H9 (cell line): ENCODE results near the gene NEUROD2. TPM values are rescaled to one million over a fixed set of nuclear protein-coding genes. Genes with fewer than 3 reads are reported as not detected.

Experiments
- DNase-seq: peaks from one replicate; pipeline ENCODE4 v3.0.0-alpha.2; 2017
- H2AFZ ChIP-seq: one replicate; pipeline ENCODE4 v1.6.1; 2013; ENCODE audit warnings: mild to moderate bottlenecking, low read length, control low read depth, moderate library complexity
- H2AK5ac ChIP-seq: 2 replicates; pipeline ENCODE4 v1.6.1; 2013; ENCODE audit warnings: low read length, control low read depth, mixed read lengths; ENCODE audit not compliant: insufficient read length
- H2BK120ac ChIP-seq: one replicate; pipeline ENCODE4 v1.6.1; 2013; ENCODE audit warnings: low read depth, mild to moderate bottlenecking, low read length, control low read depth, inconsistent platforms; ENCODE audit not compliant: poor library complexity, severe bottlenecking
- H2BK12ac ChIP-seq: 2 replicates; pipeline ENCODE4 v1.6.1; 2013; ENCODE audit warnings: low read length, control low read depth, mixed read lengths, low read depth; ENCODE audit not compliant: insufficient read length
- H2BK15ac ChIP-seq: 2 replicates; pipeline ENCODE4 v1.6.1; 2013; ENCODE audit warnings: low read depth, low read length, control low read depth
- H2BK20ac ChIP-seq: one replicate; pipeline ENCODE4 v1.6.1; 2013; ENCODE audit warnings: low read depth, mild to moderate bottlenecking, low read length, control low read depth, inconsistent platforms; ENCODE audit not compliant: poor library complexity, severe bottlenecking
- H2BK5ac ChIP-seq: 2 replicates; pipeline ENCODE4 v1.6.1; 2013; ENCODE audit warnings: low read length, control low read depth, mixed read lengths; ENCODE audit not compliant: insufficient read length
- H3K14ac ChIP-seq: 2 replicates; pipeline ENCODE4 v1.6.1; 2013; ENCODE audit warnings: low read length, control low read depth; ENCODE audit not compliant: insufficient read depth
- H3K18ac ChIP-seq: 2 replicates; pipeline ENCODE4 v1.6.1; 2013; ENCODE audit warnings: low read depth, mild to moderate bottlenecking, mixed read lengths, low read length, control low read depth; ENCODE audit not compliant: insufficient read length
- H3K23ac ChIP-seq: 2 replicates; pipeline ENCODE4 v1.6.1; 2013; ENCODE audit warnings: low read length, control low read depth, mixed read lengths, low read depth; ENCODE audit not compliant: insufficient read length
- H3K23me2 ChIP-seq: 2 replicates; pipeline ENCODE4 v1.6.1; 2013; ENCODE audit warnings: low read depth, mild to moderate bottlenecking, mixed read lengths, low read length, control low read depth; ENCODE audit not compliant: insufficient read length, poor library complexity, severe bottlenecking
- H3K27ac ChIP-seq: 2 replicates; pipeline ENCODE4 v1.5.1; 2013; ENCODE audit warnings: low read length, control low read depth, mixed read lengths, low read depth; ENCODE audit not compliant: insufficient read length
- H3K27me3 ChIP-seq: 2 replicates; pipeline ENCODE4 v1.6.1; 2013; ENCODE audit warnings: low read length, control low read depth, inconsistent platforms; ENCODE audit not compliant: insufficient read depth
- H3K4ac ChIP-seq: 2 replicates; pipeline ENCODE4 v1.6.1; 2013; ENCODE audit warnings: low read depth, mild to moderate bottlenecking, control low read depth, inconsistent platforms, low read length, moderate library complexity
- H3K4me1 ChIP-seq: 2 replicates; pipeline ENCODE4 v1.6.1; 2013; ENCODE audit warnings: low read length, control low read depth, inconsistent platforms; ENCODE audit not compliant: insufficient read depth
- H3K4me2 ChIP-seq: 2 replicates; pipeline ENCODE4 v1.6.1; 2013; ENCODE audit warnings: low read length, control low read depth, mixed read lengths; ENCODE audit not compliant: insufficient read length, insufficient read depth
- H3K56ac ChIP-seq: 2 replicates; pipeline ENCODE4 v1.6.1; 2013; ENCODE audit warnings: low read depth, mild to moderate bottlenecking, mixed read lengths, low read length, control low read depth; ENCODE audit not compliant: insufficient read length
- H3K79me1 ChIP-seq: 2 replicates; pipeline ENCODE4 v1.6.1; 2013; ENCODE audit warnings: low read depth, mild to moderate bottlenecking, moderate library complexity, low read length, control low read depth, inconsistent platforms; ENCODE audit not compliant: insufficient read depth, poor library complexity, severe bottlenecking
- H3K79me2 ChIP-seq: 2 replicates; pipeline ENCODE4 v1.6.1; 2013; ENCODE audit warnings: low read length, control low read depth, inconsistent platforms; ENCODE audit not compliant: insufficient read depth
- H3K9ac ChIP-seq: 2 replicates; pipeline ENCODE4 v1.6.1; 2013; ENCODE audit warnings: low read length, control low read depth, mixed read lengths; ENCODE audit not compliant: insufficient read length; ENCODE audit errors: extremely low read depth
- H3K9me3 ChIP-seq: one replicate; pipeline ENCODE4 v1.6.1; 2013; ENCODE audit warnings: low read depth, low read length, inconsistent platforms; ENCODE audit not compliant: control insufficient read depth
- H3T11ph ChIP-seq: one replicate; pipeline ENCODE4 v1.6.1; 2013; ENCODE audit warnings: mild to moderate bottlenecking, low read length, control low read depth, inconsistent platforms
- H4K20me1 ChIP-seq: one replicate; pipeline ENCODE4 v1.6.1; 2013; ENCODE audit not compliant: control insufficient read depth, insufficient read length, insufficient read depth
- H4K5ac ChIP-seq: 2 replicates; pipeline ENCODE4 v1.6.1; 2013; ENCODE audit warnings: low read depth, mild to moderate bottlenecking, mixed read lengths, low read length, control low read depth; ENCODE audit not compliant: insufficient read length
- H4K8ac ChIP-seq: replicated peaks from 2 replicates; pipeline ENCODE4 v1.6.1; 2013; ENCODE audit warnings: low read length, control low read depth, mixed read lengths, low read depth; ENCODE audit not compliant: insufficient read length
- H4K91ac ChIP-seq: 2 replicates; pipeline ENCODE4 v1.6.1; 2013; ENCODE audit warnings: low read depth, mild to moderate bottlenecking, moderate library complexity, mixed read lengths, low read length, control low read depth; ENCODE audit not compliant: insufficient read length
- H3K27ac Mint-ChIP-seq, 3 experiments: 2 replicates in 2 of 3; 3 replicates in 1 of 3; pipeline ENCODE4 v1.8.0; 2020 to 2021; ENCODE audit warnings: mixed read lengths in 3 of 3, mild to moderate bottlenecking in 1 of 3, moderate library complexity in 1 of 3
- H3K27me3 Mint-ChIP-seq: 2 replicates; pipeline ENCODE4 v1.8.0; 2021; ENCODE audit warnings: low read depth, mild to moderate bottlenecking, moderate library complexity, mixed read lengths
- H3K36me3 Mint-ChIP-seq, 3 experiments: 2 replicates in 2 of 3; 3 replicates in 1 of 3; pipeline ENCODE4 v1.8.0; 2020 to 2021; ENCODE audit warnings: low read depth in 3 of 3, mixed read lengths in 3 of 3; ENCODE audit not compliant: insufficient read depth in 1 of 3
- H3K4me1 Mint-ChIP-seq, 2 experiments: 2 replicates each; pipeline ENCODE4 v1.8.0; 2020; ENCODE audit warnings: mixed read lengths in 2 of 2
- H3K4me3 Mint-ChIP-seq, 2 experiments: 2 replicates in 1 of 2; 3 replicates in 1 of 2; pipeline ENCODE4 v1.8.0; 2020 to 2021; ENCODE audit warnings: mild to moderate bottlenecking in 2 of 2, mixed read lengths in 2 of 2, moderate library complexity in 1 of 2
- H3K9me3 Mint-ChIP-seq, 2 experiments: 2 replicates in 1 of 2; 3 replicates in 1 of 2; pipeline ENCODE4 v1.8.0; 2020; ENCODE audit warnings: mild to moderate bottlenecking in 2 of 2, mixed read lengths in 2 of 2, moderate library complexity in 1 of 2
- WGBS: extraction: QIAGEN DNeasy Blood & Tissue Kit; methylation state at CpG from one replicate; pipeline ENCODE4 v1.1.7; 2013; ENCODE audit warnings: missing lambda C conversion rate, low lambda C conversion rate, mixed read lengths; ENCODE audit not compliant: insufficient read length; ENCODE audit errors: extremely low coverage; 5-methylcytosine and 5-hydroxymethylcytosine counted together
- total RNA-seq: library from RNA; stranded (reverse); gene quantifications from 2 replicates; pipeline ENCODE4 v1.2.1, GENCODE V29; 2021
- TF ChIP-seq, protein P1 (sequence below): fragments of 200-600 bp; sonication (generic); conservative IDR thresholded peaks from 3 replicates; pipeline ENCODE4 v1.8.0; 2021; ENCODE audit warnings: antibody characterized with exemption, mild to moderate bottlenecking

NEUROD2 gene
- total RNA-seq, 1 experiment from 2014 or later, result not detected

DNA sequence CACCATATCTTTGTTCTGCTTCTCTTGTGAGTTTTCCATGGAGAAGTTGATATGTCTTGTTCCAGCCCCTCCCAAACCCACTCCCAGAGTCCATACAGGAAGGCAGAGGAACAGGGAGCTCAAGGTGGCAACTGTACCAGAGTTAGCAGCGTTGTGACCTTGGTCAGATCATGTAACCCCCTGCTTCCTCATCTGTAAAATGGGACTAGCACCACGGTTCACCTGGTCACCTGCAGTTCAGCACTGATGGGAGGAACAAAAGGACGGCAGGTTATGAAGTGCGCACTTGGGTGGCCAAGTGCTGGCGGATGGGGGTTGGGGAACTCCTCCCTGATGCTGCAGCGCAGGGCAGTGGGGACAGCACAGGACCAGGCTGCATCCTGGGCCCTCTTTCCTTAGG, 7.7 kb upstream of the NEUROD2 start:
- Histone ChIP-seq H2BK120ac (no peak overlapping the region), H3K79me2 (no peaks in the 10 kb centered on the region), H4K91ac (no peak overlapping the region), H3K4me2 (no peak overlapping the region), H2AK5ac (no peak overlapping the region), H3K79me1 (no peaks in the 10 kb centered on the region), H3K56ac (no peak overlapping the region), H3K9me3 (no peaks in the 10 kb centered on the region), H3K23me2 (peaks cover 2% of the 10 kb centered on the region), H3K9ac (no peak overlapping the region), H3T11ph (no peak overlapping the region), H3K27ac (no peak overlapping the region), H3K23ac (no peak overlapping the region), H3K18ac (no peak overlapping the region), H3K27me3 (peaks cover 19% of the 10 kb centered on the region; the same call in 1 of the 2 replicates), H3K4ac (no peak overlapping the region), H2AFZ (no peak overlapping the region), H2BK12ac (no peak overlapping the region), H4K20me1 (no peaks in the 10 kb centered on the region), H3K14ac (no peak overlapping the region), H3K4me1 (no peaks in the 10 kb centered on the region), H4K8ac (no peak overlapping the region), H2BK5ac (no peak overlapping the region), H4K5ac (no peak overlapping the region), H2BK15ac (no peak overlapping the region), H2BK20ac (no peak overlapping the region)
- TF ChIP-seq, protein P1, sequence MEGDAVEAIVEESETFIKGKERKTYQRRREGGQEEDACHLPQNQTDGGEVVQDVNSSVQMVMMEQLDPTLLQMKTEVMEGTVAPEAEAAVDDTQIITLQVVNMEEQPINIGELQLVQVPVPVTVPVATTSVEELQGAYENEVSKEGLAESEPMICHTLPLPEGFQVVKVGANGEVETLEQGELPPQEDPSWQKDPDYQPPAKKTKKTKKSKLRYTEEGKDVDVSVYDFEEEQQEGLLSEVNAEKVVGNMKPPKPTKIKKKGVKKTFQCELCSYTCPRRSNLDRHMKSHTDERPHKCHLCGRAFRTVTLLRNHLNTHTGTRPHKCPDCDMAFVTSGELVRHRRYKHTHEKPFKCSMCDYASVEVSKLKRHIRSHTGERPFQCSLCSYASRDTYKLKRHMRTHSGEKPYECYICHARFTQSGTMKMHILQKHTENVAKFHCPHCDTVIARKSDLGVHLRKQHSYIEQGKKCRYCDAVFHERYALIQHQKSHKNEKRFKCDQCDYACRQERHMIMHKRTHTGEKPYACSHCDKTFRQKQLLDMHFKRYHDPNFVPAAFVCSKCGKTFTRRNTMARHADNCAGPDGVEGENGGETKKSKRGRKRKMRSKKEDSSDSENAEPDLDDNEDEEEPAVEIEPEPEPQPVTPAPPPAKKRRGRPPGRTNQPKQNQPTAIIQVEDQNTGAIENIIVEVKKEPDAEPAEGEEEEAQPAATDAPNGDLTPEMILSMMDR, result no peak
- no CpG with 5 or more reads among the region's 6 CpGs for WGBS
- Mint-ChIP-seq H3K4me3 (no peak overlapping the region; a peak in 1 of 5 replicates), H3K9me3 (no peaks in the 10 kb centered on the region), H3K36me3 (no peaks in the 10 kb centered on the region), H3K4me1 (peaks cover 5 to 15% of the 10 kb centered on the region in 2 experiments), H3K27ac (no peak overlapping the region), H3K27me3 (peaks cover 97% of the 10 kb centered on the region)
- no peak for DNase-seq
